Heart right ventricle (tissue), 16 donors: ENCODE measurements around the gene ONECUT3. TPM values are rescaled to one million over a fixed set of nuclear protein-coding genes. Genes with fewer than 3 reads are reported as not detected.

Experiments used
- ATAC-seq, 8 donors: fragments of 200-7000 bp; cut with Tn5 transposase; one replicate each; pipeline ENCODE4 v1.9.1; 2020; ENCODE audit warnings: mild to moderate bottlenecking in 8 of 8, moderate library complexity in 8 of 8, moderate number of reproducible peaks in 1 of 8
- DNase-seq, 2 donors: peaks; one replicate each; pipeline ENCODE4 v3.0.0-alpha.2; 2020
- H3K27ac ChIP-seq, 10 donors: fragments of 200-600 bp; sonication (generic) in 2 of 10; one replicate each; pipeline versions ENCODE4 v1.5.0 to v1.8.0; 2020 to 2022; ENCODE audit warnings: mild to moderate bottlenecking in 3 of 10
- H3K27me3 ChIP-seq, 7 donors: fragments of 200-600 bp; one replicate each; pipeline ENCODE4 v1.8.0; 2021 to 2022; ENCODE audit warnings: mild to moderate bottlenecking in 2 of 7
- H3K36me3 ChIP-seq, 9 donors: fragments of 200-600 bp; sonication (generic) in 1 of 9; one replicate each; pipeline versions ENCODE4 v1.5.0 to v1.8.0; 2020 to 2022; ENCODE audit warnings: mild to moderate bottlenecking in 2 of 9
- H3K4me1 ChIP-seq, 9 donors: fragments of 200-600 bp; sonication (generic) in 1 of 9; one replicate each; pipeline versions ENCODE4 v1.5.0 to v1.8.0; 2020 to 2022; ENCODE audit warnings: mild to moderate bottlenecking in 4 of 9
- H3K4me3 ChIP-seq, 10 donors: fragments of 200-600 bp; sonication (generic) in 2 of 10; one replicate each; pipeline versions ENCODE4 v1.5.0 to v1.8.0; 2020 to 2022; ENCODE audit warnings: mild to moderate bottlenecking in 7 of 10, moderate library complexity in 2 of 10
- H3K9me3 ChIP-seq, 11 donors: fragments of 200-600 bp in 10 of 11; sonication (generic) in 2 of 11; one replicate each; pipeline versions ENCODE4 v1.5.0 to v1.8.0; 2013 to 2022; ENCODE audit warnings: mild to moderate bottlenecking in 2 of 11, control low read depth in 1 of 11, moderate library complexity in 1 of 11
- CTCF ChIP-seq, 9 donors: fragments of 200-600 bp; sonication (generic) in 2 of 9; IDR thresholded peaks; one replicate each; pipeline versions ENCODE4 v1.5.0 to v1.8.0; 2021 to 2022; ENCODE audit warnings: antibody characterized with exemption in 9 of 9, mild to moderate bottlenecking in 5 of 9, moderate library complexity in 1 of 9
- WGBS, 2 donors: extraction: QIAGEN DNeasy Blood & Tissue Kit; methylation state at CpG; one replicate each; pipeline ENCODE4 v1.1.7; 2013; ENCODE audit warnings: inconsistent platforms in 1 of 2; 5-methylcytosine and 5-hydroxymethylcytosine counted together
- intact Hi-C, 10 donors: fragments of 100-400 bp; cut with DNase I; formaldehyde crosslinking; loops; one replicate each; pipeline versions ENCODE4 v1.11.1 to v1.14.2; 2022
- polyA plus RNA-seq, 2 donors: library from polyadenylated mRNA; stranded (reverse); fragments of 200-250 nt; gene quantifications; one replicate each; pipeline ENCODE4 v1.2.3, GENCODE V29; 2013
- total RNA-seq, 10 donors: library from RNA; stranded (reverse); fragmentation: NEBNext Ultra II Directional in 3 of 10; extraction: Animal tissue kit (Norgen Biotek cat#: 25700) in 3 of 10; gene quantifications; one replicate each; pipeline versions ENCODE4 v1.2.1 to v1.2.4, GENCODE V29; 2021 to 2023
- donor health status: Arrhythmogenic right ventricular cardiomyopathy.
- donor health status: ischemic (EF 13 %, LVEDD 7.1; RV severe dilation, severe dysfunction).
- donor health status: healthy with polysubstance abuse.
- donor health status: DM: no; HTN: yes; CAD: no.
- donor health status: DM: no; HTN: no; CAD: no.
- donor health status: ischemic (EF 25% LVEDD 6.9; RV normal size, moderate dysfunction).
- donor health status: ischemic (EF 25% LVEDD 5.7; RV mildly dilated, moderate dysfunction).
- donor health status: healthy.
- donor health status: DM: yes; HTN: yes; CAD: no.
- donor health status: Ischemic cardiomyopathy.
- donor health status: ischemic (EF 35%, LVEDD 5.7; RV mildly dilated, moderate dysfunction).
- donor health status: nonischemic (EF 11% LVEDD 7.7; RV severe dilation, severe dysfunction).
- donor health status: DM: yes; HTN: yes; CAD: no.
- donor health status: PGD.
- donor health status: ischemic (EF 29% LVEDD 5.4; RV normal size, mild dysfunction).
- donor health status: nonischemic (EF 23%, LVEDD 6.1; RV moderate dilation, normal function).

ONECUT3 gene
- total and polyA plus RNA-seq, 12 donors: not detected

- intact Hi-C loops: no loop called here
- TF ChIP-seq CTCF (IDR thresholded peaks at IDR 0.05): no peak
- Histone ChIP-seq H3K9me3 (no peaks in the 10 kb centered on the region), H3K27me3 (no peaks in the 10 kb centered on the region), H3K4me3 (no peak overlapping the region), H3K36me3 (no peaks in the 10 kb centered on the region), H3K4me1 (no peaks in the 10 kb centered on the region), H3K27ac (no peak overlapping the region)
- WGBS, 2 donors: 90 to 91% methylated on average over 24 of the region's 24 CpGs
- no peak for ATAC-seq
- DNase-seq: no peak
Observed at GRCh38 chr19:1805401-1806183, 52.3 kb downstream of the ONECUT3 start.

- intact Hi-C loops: no loop called here
- ATAC-seq: no peak
Observed at GRCh38 chr19:1806184-1807029, 53.1 kb downstream of the ONECUT3 start.

GRCh38 chr19:1807030-1807694 lies 53.9 kb downstream of the ONECUT3 start:
- WGBS, 2 donors: 60 to 67% methylated on average over 28 of the region's 28 CpGs
- TF ChIP-seq CTCF (IDR thresholded peaks at IDR 0.05): no peak
- Histone ChIP-seq H3K36me3 (no peaks in the 10 kb centered on the region), H3K27ac (no peak overlapping the region), H3K4me3 (no peak overlapping the region), H3K27me3 (no peaks in the 10 kb centered on the region), H3K4me1 (peaks cover 0 to 8% (median 7%) of the 10 kb centered on the region in 9 donors), H3K9me3 (no peaks in the 10 kb centered on the region)
- no peak for ATAC-seq
- intact Hi-C loops: no loop called here
- DNase-seq: no peak

More at GRCh38 chr19:1806184-1807029, 53.1 kb downstream of the ONECUT3 start:
- 78 to 83% methylated on average over 44 to 45 of the region's 45 CpGs for WGBS, 2 donors
- H3K4me1 ChIP-seq: peaks cover 0 to 1% (median under 1%) of the 10 kb centered on the region in 9 donors
- H3K4me3 ChIP-seq: no peak overlapping the region
- no peaks in the 10 kb centered on the region for H3K27me3 ChIP-seq
- no peak overlapping the region for H3K27ac ChIP-seq
- no peaks in the 10 kb centered on the region for H3K36me3 ChIP-seq
- TF ChIP-seq CTCF (IDR thresholded peaks at IDR 0.05): no peak
- no peak for DNase-seq
- H3K9me3 ChIP-seq: no peaks in the 10 kb centered on the region

GRCh38 chr19:1807695-1808394 lies 54.5 kb downstream of the ONECUT3 start:
- Histone ChIP-seq H3K4me3 (no peak overlapping the region), H3K9me3 (no peaks in the 10 kb centered on the region), H3K27me3 (no peaks in the 10 kb centered on the region), H3K36me3 (no peaks in the 10 kb centered on the region), H3K4me1 (peaks cover 2 to 14% (median 10%) of the 10 kb centered on the region in 9 donors), H3K27ac (no peak overlapping the region)
- ATAC-seq (no peak), DNase-seq (no peak)
- intact Hi-C loops: no loop called here
- no peak for TF ChIP-seq CTCF (IDR thresholded peaks at IDR 0.05)
- 79 to 82% methylated on average over 30 of the region's 30 CpGs for WGBS, 2 donors
